ENCODE data around the gene PRUNE2. TPM values are rescaled to one million over a fixed set of nuclear protein-coding genes. Genes with fewer than 3 reads are reported as not detected.

The PRUNE2 gene
- polyA plus RNA-seq, 3 donors = 0.72 to 1.8 (median 1.5) TPM

- no peaks in the 10 kb centered on the region for H4K20me1 ChIP-seq (ENCODE audit: insufficient read depth, low read length)
- no peak overlapping the region for H3K9ac ChIP-seq (ENCODE audit: insufficient read depth, low read length, poor library complexity, severe bottlenecking)
- Mint-ChIP-seq H3K4me1 (peaks cover 61% of the 10 kb centered on the region), H3K36me3 (peaks cover 0 to 3% of the 10 kb centered on the region in 2 donors), H3K27me3 (ENCODE audit: low read depth in 3 of 3) (peaks cover 0 to 3% (median 2%) of the 10 kb centered on the region in 3 donors), H3K4me3 (no peak overlapping the region), H3K9me3 (peaks cover 0 to 2% (median 0%) of the 10 kb centered on the region in 7 donors), H3K27ac (peak overlapping the region in 6 of 7 donors; percentile 5 to 87 (median 57))
- peak overlapping the region; percentile 6 for H2AFZ ChIP-seq (ENCODE audit: insufficient read depth, low read depth, low read length, poor library complexity, severe bottlenecking)
- no peak overlapping the region for H3K4me3 ChIP-seq (replicated peaks in 1 of 3; ENCODE audit: low read depth in 2 of 3, low read length in 3 of 3)
- intact Hi-C loops (cut with micrococcal nuclease) = no loop called here
- H3K79me2 ChIP-seq (ENCODE audit: insufficient read depth, low read length) = no peaks in the 10 kb centered on the region
- no peaks in the 10 kb centered on the region for H3K27me3 ChIP-seq (ENCODE audit: control insufficient read depth in 2 of 2, insufficient read depth in 2 of 2, low read length in 2 of 2)
- peak overlapping the region in 1 of 2 donors; percentile 21 for H3K27ac ChIP-seq (ENCODE audit: low read depth in 1 of 2, low read length in 2 of 2)
- peak in 2 of 3 donors; percentile 22 to 36 for DNase-seq
- WGBS (ENCODE audit: insufficient coverage) = no CpG with 5 or more reads among the region's 2 CpGs
- H3K36me3 ChIP-seq (replicated peaks in 1 of 2; ENCODE audit: control insufficient read depth in 1 of 2, insufficient read depth in 2 of 2, low read length in 2 of 2) = no peaks in the 10 kb centered on the region
- no peaks in the 10 kb centered on the region for H3K9me3 ChIP-seq (replicated peaks in 1 of 2; ENCODE audit: control insufficient read depth in 1 of 2, insufficient read depth in 1 of 2, low read length in 2 of 2)
- peaks cover 71 to 79% of the 10 kb centered on the region in 2 donors for H3K4me1 ChIP-seq (ENCODE audit: control insufficient read depth in 1 of 2, insufficient read depth in 2 of 2, low read length in 2 of 2)
- peak overlapping the region; percentile 25 for H3K4me2 ChIP-seq (replicated peaks; ENCODE audit: extremely low read depth, low read length, poor library complexity, severe bottlenecking)
- TF ChIP-seq CTCF (IDR thresholded peaks at IDR 0.05) = no peak
Observed at GRCh38 chr9:76592974-76593347, 313.0 kb downstream of the PRUNE2 start.

GRCh38 chr9:76592091-76592973 lies 313.6 kb downstream of the PRUNE2 start:
- H3K27ac Mint-ChIP-seq = peak overlapping the region in 6 of 7 donors; percentile 51 to 87 (median 72)
- no peak overlapping the region for H3K4me3 Mint-ChIP-seq
- Histone ChIP-seq H3K4me3 (replicated peaks in 1 of 3; ENCODE audit: low read depth in 2 of 3, low read length in 3 of 3) (no peak overlapping the region), H3K9me3 (replicated peaks in 1 of 2; ENCODE audit: control insufficient read depth in 1 of 2, insufficient read depth in 1 of 2, low read length in 2 of 2) (no peaks in the 10 kb centered on the region), H4K20me1 (ENCODE audit: insufficient read depth, low read length) (no peaks in the 10 kb centered on the region), H3K27me3 (ENCODE audit: control insufficient read depth in 2 of 2, insufficient read depth in 2 of 2, low read length in 2 of 2) (no peaks in the 10 kb centered on the region), H3K79me2 (ENCODE audit: insufficient read depth, low read length) (no peaks in the 10 kb centered on the region), H3K36me3 (replicated peaks in 1 of 2; ENCODE audit: control insufficient read depth in 1 of 2, insufficient read depth in 2 of 2, low read length in 2 of 2) (no peaks in the 10 kb centered on the region), H3K4me1 (ENCODE audit: control insufficient read depth in 1 of 2, insufficient read depth in 2 of 2, low read length in 2 of 2) (peaks cover 77 to 85% of the 10 kb centered on the region in 2 donors), H3K9ac (ENCODE audit: insufficient read depth, low read length, poor library complexity, severe bottlenecking) (no peak overlapping the region), H3K4me2 (replicated peaks; ENCODE audit: extremely low read depth, low read length, poor library complexity, severe bottlenecking) (peak overlapping the region; percentile 25), H3K27ac (ENCODE audit: low read depth in 1 of 2, low read length in 2 of 2) (peak overlapping the region in 1 of 2 donors; percentile 21), H2AFZ (ENCODE audit: insufficient read depth, low read depth, low read length, poor library complexity, severe bottlenecking) (peak overlapping the region; percentile 6)
- no peak for TF ChIP-seq CTCF (IDR thresholded peaks at IDR 0.05)
- DNase-seq = no peak
- H3K4me1 Mint-ChIP-seq = peaks cover 68% of the 10 kb centered on the region
- no CpG with 5 or more reads among the region's 6 CpGs for WGBS (ENCODE audit: insufficient coverage)
- peaks cover 0 to 2% (median 0%) of the 10 kb centered on the region in 7 donors for H3K9me3 Mint-ChIP-seq
- peaks cover 0 to 3% (median 2%) of the 10 kb centered on the region in 3 donors for H3K27me3 Mint-ChIP-seq (ENCODE audit: low read depth in 3 of 3)
- intact Hi-C loops (cut with micrococcal nuclease) = no loop called here
- peaks cover 0 to 3% of the 10 kb centered on the region in 2 donors for H3K36me3 Mint-ChIP-seq

Data from CD14-positive monocyte (primary cell).